Activated T-helper 17 cell treated with anti-CD3 and anti-CD28 coated beads, Interleukin-2, amount 50 U/mL, for 72 hours (primary cell): Measurements from ENCODE around the gene RIN3. TPM values are rescaled to one million over a fixed set of nuclear protein-coding genes. Genes with fewer than 3 reads are reported as not detected.
A peak's percentile ranks its signal among the peaks of the same experiment; 100 is the strongest.
"Not testable (repeated sequence)": the region's sequence is repeated elsewhere in the genome, so short reads cannot be mapped to it uniquely, and the experiment has no call there.

Source experiments
- ATAC-seq: fragments of 150-1000 bp; cut with Tn5 transposase; replicated peaks from 2 replicates; pipeline ENCODE4 v1.10.0; 2021; ENCODE audit warnings: mild to moderate bottlenecking, moderate library complexity
- H3K27ac Mint-ChIP-seq: one replicate; pipeline ENCODE4 v1.8.0; 2022; ENCODE audit warnings: mixed read lengths
- H3K27me3 Mint-ChIP-seq: one replicate; pipeline ENCODE4 v1.8.0; 2022; ENCODE audit warnings: mixed read lengths
- H3K36me3 Mint-ChIP-seq: one replicate; pipeline ENCODE4 v1.8.0; 2022; ENCODE audit warnings: low read depth, mild to moderate bottlenecking, mixed read lengths
- H3K4me1 Mint-ChIP-seq: one replicate; pipeline ENCODE4 v1.8.0; 2022; ENCODE audit warnings: mixed read lengths
- H3K4me3 Mint-ChIP-seq: one replicate; pipeline ENCODE4 v1.8.0; 2022; ENCODE audit warnings: mild to moderate bottlenecking, mixed read lengths
- H3K9me3 Mint-ChIP-seq: one replicate; pipeline ENCODE4 v1.8.0; 2022; ENCODE audit warnings: mixed read lengths
- total RNA-seq, 2 donors: library from RNA; stranded (reverse); gene quantifications; one replicate each; pipeline ENCODE4 v1.2.3, GENCODE V29; 2022

RIN3 gene
- total RNA-seq, 2 donors from 2014 or later = 14.1 to 24.1 TPM

- Mint-ChIP-seq H3K4me3 (no peak overlapping the region), H3K4me1 (peaks cover 6% of the 10 kb centered on the region), H3K9me3 (no peaks in the 10 kb centered on the region), H3K27ac (no peak overlapping the region), H3K36me3 (no peaks in the 10 kb centered on the region), H3K27me3 (no peaks in the 10 kb centered on the region)
- ATAC-seq = no peak
Observed at GRCh38 chr14:92525322-92526095, 11.9 kb downstream of the RIN3 start.

GRCh38 chr14:92527721-92528120 is 14.1 kb downstream of the RIN3 start:
- Mint-ChIP-seq H3K27ac (no peak overlapping the region), H3K36me3 (no peaks in the 10 kb centered on the region), H3K4me1 (peaks cover 6% of the 10 kb centered on the region), H3K4me3 (no peak overlapping the region), H3K27me3 (no peaks in the 10 kb centered on the region), H3K9me3 (no peaks in the 10 kb centered on the region)
- ATAC-seq = no peak

- no peak overlapping the region for H3K27ac Mint-ChIP-seq
- H3K4me3 Mint-ChIP-seq = no peak overlapping the region
- no peaks in the 10 kb centered on the region for H3K36me3 Mint-ChIP-seq
- H3K9me3 Mint-ChIP-seq = no peaks in the 10 kb centered on the region
- no peak for ATAC-seq
- no peaks in the 10 kb centered on the region for H3K27me3 Mint-ChIP-seq
- peaks cover 6% of the 10 kb centered on the region for H3K4me1 Mint-ChIP-seq
Observed at GRCh38 chr14:92528486-92529100, 15.0 kb downstream of the RIN3 start.

- H3K27me3 Mint-ChIP-seq = no peaks in the 10 kb centered on the region
- no peaks in the 10 kb centered on the region for H3K36me3 Mint-ChIP-seq
- ATAC-seq = peak; percentile 68
- no peak overlapping the region for H3K4me3 Mint-ChIP-seq
- H3K27ac Mint-ChIP-seq = no peak overlapping the region
- H3K4me1 Mint-ChIP-seq = peaks cover 8% of the 10 kb centered on the region
- H3K9me3 Mint-ChIP-seq = no peaks in the 10 kb centered on the region
Observed at GRCh38 chr14:92529903-92530302, 16.3 kb downstream of the RIN3 start.

- Mint-ChIP-seq H3K9me3 (no peaks in the 10 kb centered on the region), H3K36me3 (no peaks in the 10 kb centered on the region), H3K27ac (peak overlapping the region; percentile 22), H3K4me3 (no peak overlapping the region), H3K27me3 (peaks cover 4% of the 10 kb centered on the region), H3K4me1 (peaks cover 19% of the 10 kb centered on the region)
- ATAC-seq = peak; percentile 41
Observed at GRCh38 chr14:92531106-92531873, 17.7 kb downstream of the RIN3 start.

- Mint-ChIP-seq H3K27me3 (peaks cover 4% of the 10 kb centered on the region), H3K4me3 (no peak overlapping the region), H3K36me3 (no peaks in the 10 kb centered on the region), H3K9me3 (no peaks in the 10 kb centered on the region), H3K4me1 (peaks cover 20% of the 10 kb centered on the region), H3K27ac (no peak overlapping the region)
- ATAC-seq = no peak
Observed at GRCh38 chr14:92532490-92533163, 19.0 kb downstream of the RIN3 start.

GRCh38 chr14:92534932-92535643 is 21.5 kb downstream of the RIN3 start:
- Mint-ChIP-seq H3K27ac (no peak overlapping the region), H3K36me3 (no peaks in the 10 kb centered on the region), H3K27me3 (peaks cover 4% of the 10 kb centered on the region), H3K4me3 (peak overlapping the region; percentile 64), H3K9me3 (no peaks in the 10 kb centered on the region), H3K4me1 (peaks cover 16% of the 10 kb centered on the region)
- peak; percentile 54 for ATAC-seq

GRCh38 chr14:92536231-92536630 is 22.6 kb downstream of the RIN3 start:
- not testable (repeated sequence) for H3K27me3 Mint-ChIP-seq, H3K36me3 Mint-ChIP-seq, ATAC-seq, H3K9me3 Mint-ChIP-seq, H3K27ac Mint-ChIP-seq
- Mint-ChIP-seq H3K4me3 (peak overlapping the region; percentile 64), H3K4me1 (peaks cover 14% of the 10 kb centered on the region)

- no peaks in the 10 kb centered on the region for H3K9me3 Mint-ChIP-seq
- ATAC-seq = no peak
- peaks cover 14% of the 10 kb centered on the region for H3K4me1 Mint-ChIP-seq
Observed at GRCh38 chr14:92538412-92538985, 24.9 kb downstream of the RIN3 start.

GRCh38 chr14:92539419-92539818 is 25.8 kb downstream of the RIN3 start:
- Mint-ChIP-seq H3K36me3 (no peaks in the 10 kb centered on the region), H3K4me3 (no peak overlapping the region), H3K9me3 (no peaks in the 10 kb centered on the region), H3K4me1 (peaks cover 14% of the 10 kb centered on the region), H3K27me3 (peaks cover 4% of the 10 kb centered on the region), H3K27ac (no peak overlapping the region)
- ATAC-seq = no peak

More at GRCh38 chr14:92538412-92538985, 24.9 kb downstream of the RIN3 start:
- Mint-ChIP-seq H3K36me3 (no peaks in the 10 kb centered on the region), H3K27me3 (peaks cover 4% of the 10 kb centered on the region), H3K4me3 (no peak overlapping the region), H3K27ac (no peak overlapping the region)

GRCh38 chr14:92539875-92540274 is 26.3 kb downstream of the RIN3 start:
- H3K27ac Mint-ChIP-seq = no peak overlapping the region
- ATAC-seq = no peak
- H3K4me3 Mint-ChIP-seq = no peak overlapping the region
- H3K27me3 Mint-ChIP-seq = peaks cover 4% of the 10 kb centered on the region
- H3K4me1 Mint-ChIP-seq = peaks cover 12% of the 10 kb centered on the region
- H3K36me3 Mint-ChIP-seq = no peaks in the 10 kb centered on the region
- no peaks in the 10 kb centered on the region for H3K9me3 Mint-ChIP-seq

GRCh38 chr14:92540472-92541048 is 27.0 kb downstream of the RIN3 start:
- Mint-ChIP-seq H3K4me3 (no peak overlapping the region), H3K9me3 (no peaks in the 10 kb centered on the region), H3K36me3 (no peaks in the 10 kb centered on the region), H3K4me1 (peaks cover 5% of the 10 kb centered on the region), H3K27me3 (peaks cover 4% of the 10 kb centered on the region), H3K27ac (no peak overlapping the region)
- no peak for ATAC-seq

- H3K27me3 Mint-ChIP-seq = no peaks in the 10 kb centered on the region
- ATAC-seq = no peak
- no peak overlapping the region for H3K4me3 Mint-ChIP-seq
- H3K36me3 Mint-ChIP-seq = no peaks in the 10 kb centered on the region
- H3K9me3 Mint-ChIP-seq = no peaks in the 10 kb centered on the region
- no peak overlapping the region for H3K27ac Mint-ChIP-seq
- H3K4me1 Mint-ChIP-seq = no peaks in the 10 kb centered on the region
Observed at GRCh38 chr14:92542766-92543554, 29.4 kb downstream of the RIN3 start.
